ENCODE measurements around the gene SLC66A2.

- TF ChIP-seq, protein P1, sequence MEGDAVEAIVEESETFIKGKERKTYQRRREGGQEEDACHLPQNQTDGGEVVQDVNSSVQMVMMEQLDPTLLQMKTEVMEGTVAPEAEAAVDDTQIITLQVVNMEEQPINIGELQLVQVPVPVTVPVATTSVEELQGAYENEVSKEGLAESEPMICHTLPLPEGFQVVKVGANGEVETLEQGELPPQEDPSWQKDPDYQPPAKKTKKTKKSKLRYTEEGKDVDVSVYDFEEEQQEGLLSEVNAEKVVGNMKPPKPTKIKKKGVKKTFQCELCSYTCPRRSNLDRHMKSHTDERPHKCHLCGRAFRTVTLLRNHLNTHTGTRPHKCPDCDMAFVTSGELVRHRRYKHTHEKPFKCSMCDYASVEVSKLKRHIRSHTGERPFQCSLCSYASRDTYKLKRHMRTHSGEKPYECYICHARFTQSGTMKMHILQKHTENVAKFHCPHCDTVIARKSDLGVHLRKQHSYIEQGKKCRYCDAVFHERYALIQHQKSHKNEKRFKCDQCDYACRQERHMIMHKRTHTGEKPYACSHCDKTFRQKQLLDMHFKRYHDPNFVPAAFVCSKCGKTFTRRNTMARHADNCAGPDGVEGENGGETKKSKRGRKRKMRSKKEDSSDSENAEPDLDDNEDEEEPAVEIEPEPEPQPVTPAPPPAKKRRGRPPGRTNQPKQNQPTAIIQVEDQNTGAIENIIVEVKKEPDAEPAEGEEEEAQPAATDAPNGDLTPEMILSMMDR (conservative IDR thresholded peaks at IDR 0.05) = no peak
- TF ChIP-seq ZFX (IDR thresholded peaks at IDR 0.05) = no peak
Measured at GRCh38 chr18:79956276-79956675, 4.8 kb upstream of the SLC66A2 start.

Measured in C4-2B (cell line).